Nucleus accumbens (tissue), 56 donors: ENCODE data around the gene ADAMTS2.

Experiments used
- DNase-seq, 56 donors: peaks; one replicate each; lab custom pipeline; 2025; lab: John Stamatoyannopoulos, UW

The ADAMTS2 gene

GRCh38 chr5:179188636-179189035, 156.6 kb downstream of the ADAMTS2 start:
- DNase-seq: no peak

GRCh38 chr5:179187681-179188575, 157.3 kb downstream of the ADAMTS2 start:
- peak in 17 of 56 donors; percentile 16 to 58 (median 24) for DNase-seq

GRCh38 chr5:179187229-179187678, 158.0 kb downstream of the ADAMTS2 start:
- no peak for DNase-seq

GRCh38 chr5:179186801-179187200, 158.5 kb downstream of the ADAMTS2 start:
- no peak for DNase-seq

- DNase-seq: no peak
Observed at GRCh38 chr5:179185941-179186411, 159.3 kb downstream of the ADAMTS2 start.

GRCh38 chr5:179185256-179185940, 159.9 kb downstream of the ADAMTS2 start:
- DNase-seq: no peak

GRCh38 chr5:179184521-179185050, 160.7 kb downstream of the ADAMTS2 start:
- DNase-seq: no peak

- DNase-seq: no peak
Observed at GRCh38 chr5:179183481-179183880, 161.8 kb downstream of the ADAMTS2 start.

- no peak for DNase-seq
Observed at GRCh38 chr5:179182601-179183000, 162.7 kb downstream of the ADAMTS2 start.

GRCh38 chr5:179181988-179182387, 163.3 kb downstream of the ADAMTS2 start:
- no peak for DNase-seq

GRCh38 chr5:179180921-179181645, 164.2 kb downstream of the ADAMTS2 start:
- DNase-seq: no peak

- DNase-seq: no peak
Observed at GRCh38 chr5:179180061-179180610, 165.1 kb downstream of the ADAMTS2 start.

GRCh38 chr5:179177711-179178575, 167.3 kb downstream of the ADAMTS2 start:
- DNase-seq: peak in 10 of 56 donors; percentile 13 to 34 (median 22)

- peak in 3 of 56 donors; percentile 6 to 10 (median 8) for DNase-seq
Observed at GRCh38 chr5:179176571-179177230, 168.6 kb downstream of the ADAMTS2 start.

- DNase-seq: no peak
Observed at GRCh38 chr5:179176166-179176565, 169.1 kb downstream of the ADAMTS2 start.

GRCh38 chr5:179171816-179172745, 173.2 kb downstream of the ADAMTS2 start:
- no peak for DNase-seq

GRCh38 chr5:179171251-179171815, 173.9 kb downstream of the ADAMTS2 start:
- peak in 1 of 56 donors; percentile 24 for DNase-seq
